ENCODE data around the gene SYNGR3.

- peak; percentile 71 for TF ChIP-seq EZH2 (IDR thresholded peaks at IDR 0.05; ENCODE audit: low read length, missing control alignments)
- TF ChIP-seq CTCF (conservative IDR thresholded peaks at IDR 0.05 in 1 of 2, IDR thresholded peaks at IDR 0.05 in 1 of 2; ENCODE audit: low read depth in 1 of 2, low read length in 2 of 2) = no peak
Measured at GRCh38 chr16:1980030-1980769, 9.6 kb upstream of the SYNGR3 start.

All from fibroblast of lung (primary cell).